GM18861 (cell line): ENCODE data around the gene ALK.
A peak's percentile ranks its signal among the peaks of the same experiment; 100 is the strongest.
"Not testable (repeated sequence)": the region's sequence is repeated elsewhere in the genome, so short reads cannot be mapped to it uniquely, and the experiment has no call there.

Experiments
- ATAC-seq: cut with Tn5 transposase; IDR thresholded peaks from one replicate; pipeline ENCODE4 v1.9.1; 2021; ENCODE audit not compliant: unreplicated experiment

The ALK gene

GRCh38 chr2:29761278-29761677 lies 160.1 kb downstream of the ALK start:
- no peak for ATAC-seq

- ATAC-seq, result no peak
These were observed 161.4 kb downstream of the ALK start for GRCh38 chr2:29760008-29760407.

GRCh38 chr2:29759360-29759759 lies 162.0 kb downstream of the ALK start:
- ATAC-seq, result no peak

DNA sequence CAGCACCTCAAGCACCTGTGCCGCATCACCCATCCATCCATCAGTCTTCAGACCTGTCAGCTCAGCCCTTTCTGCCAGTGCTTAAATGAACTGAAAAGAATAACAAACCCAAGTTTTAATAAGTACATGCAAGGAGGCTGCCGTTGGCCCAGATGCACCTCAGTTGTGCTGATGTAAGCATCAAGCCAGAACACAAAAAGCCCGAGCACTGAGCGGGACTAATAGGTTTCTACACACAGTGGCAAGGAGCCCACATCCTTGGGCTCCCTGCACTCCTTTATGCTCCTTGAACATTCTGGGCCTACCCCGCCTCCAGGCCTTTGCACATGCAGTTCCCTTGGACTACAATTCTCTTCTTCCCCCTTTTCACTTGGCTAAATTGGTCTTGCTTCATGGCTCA lies 165.6 kb downstream of the ALK start:
- no peak for ATAC-seq

GRCh38 chr2:29755233-29755632 lies 166.2 kb downstream of the ALK start:
- no peak for ATAC-seq

- ATAC-seq, result no peak
These were observed 167.5 kb downstream of the ALK start for GRCh38 chr2:29753671-29754444.

- ATAC-seq, result peak; percentile 65
These were observed 170.0 kb downstream of the ALK start for GRCh38 chr2:29751390-29751789.

GRCh38 chr2:29750463-29750862 lies 170.9 kb downstream of the ALK start:
- ATAC-seq, result not testable (repeated sequence)

- ATAC-seq, result no peak
These were observed 171.5 kb downstream of the ALK start for GRCh38 chr2:29749843-29750242.

- ATAC-seq, result no peak
These were observed 172.3 kb downstream of the ALK start for GRCh38 chr2:29749041-29749440.

- peak; percentile 36 for ATAC-seq
These were observed 173.5 kb downstream of the ALK start for GRCh38 chr2:29747786-29748470.

DNA sequence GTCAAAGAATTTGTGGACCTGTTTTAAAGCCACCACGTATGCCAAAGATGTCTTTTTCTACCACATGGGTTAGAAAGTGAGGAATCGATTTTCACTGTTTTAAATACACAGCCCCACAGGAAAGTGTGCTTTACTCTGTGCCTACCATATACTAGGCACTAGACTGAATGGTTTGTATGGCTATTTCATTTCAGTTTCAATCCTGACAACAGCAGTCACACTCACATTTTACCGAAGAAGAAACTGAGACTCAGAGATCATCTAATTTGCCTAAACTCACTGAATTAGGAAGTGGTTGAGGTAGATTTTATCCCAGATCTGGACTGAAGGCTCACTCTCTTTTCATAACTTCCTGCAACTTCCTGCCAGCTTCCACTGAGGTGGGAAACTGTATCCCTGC lies 176.4 kb downstream of the ALK start:
- peak; percentile 77 for ATAC-seq

GRCh38 chr2:29743516-29743915 lies 177.9 kb downstream of the ALK start:
- no peak for ATAC-seq

- no peak for ATAC-seq
These were observed 178.7 kb downstream of the ALK start for GRCh38 chr2:29742656-29743055.

GRCh38 chr2:29741132-29741531 lies 180.3 kb downstream of the ALK start:
- no peak for ATAC-seq

- no peak for ATAC-seq
These were observed 187.4 kb downstream of the ALK start for GRCh38 chr2:29733965-29734364.

- no peak for ATAC-seq
These were observed 188.2 kb downstream of the ALK start for GRCh38 chr2:29733213-29733612.

- ATAC-seq, result no peak
These were observed 189.4 kb downstream of the ALK start for GRCh38 chr2:29731948-29732347.

DNA sequence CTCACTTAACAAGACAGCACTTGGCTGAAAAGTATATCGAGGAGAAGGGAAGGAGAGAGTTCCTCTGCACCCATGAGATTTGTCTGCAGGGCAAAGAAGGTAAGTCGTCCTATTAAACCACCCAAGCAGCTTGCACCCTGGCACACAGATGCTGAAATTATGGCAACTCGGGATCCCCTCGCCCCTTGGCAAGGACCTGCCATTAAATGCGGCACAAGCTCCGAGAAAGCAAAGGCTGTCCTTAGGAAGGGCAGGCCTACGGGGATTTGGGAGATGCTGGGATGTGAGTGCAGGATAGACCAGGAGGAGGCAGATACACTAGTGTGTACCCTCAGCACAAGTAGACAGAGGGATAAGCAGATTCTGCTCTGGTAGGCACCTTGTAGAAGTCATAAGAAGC lies 191.5 kb downstream of the ALK start:
- no peak for ATAC-seq

DNA sequence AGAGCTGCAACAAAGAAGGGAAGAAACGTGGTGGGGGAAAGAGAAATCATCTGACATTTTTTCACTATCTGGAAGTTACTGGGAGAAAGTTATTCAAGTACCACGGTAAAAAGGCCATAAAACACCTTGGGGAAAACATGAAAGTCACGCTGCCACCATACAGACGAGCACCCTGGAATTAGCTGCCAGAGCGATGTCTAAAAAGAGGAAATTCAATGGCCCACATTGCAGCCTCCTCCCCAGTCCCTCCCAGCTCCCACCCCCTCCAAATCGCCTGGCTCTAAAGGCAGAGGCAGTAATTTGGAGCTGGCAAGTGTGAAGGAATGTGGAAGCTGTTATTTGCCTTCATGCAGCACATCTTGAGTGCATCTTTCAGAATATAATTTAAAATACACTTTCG lies 192.0 kb downstream of the ALK start:
- ATAC-seq, result no peak

DNA sequence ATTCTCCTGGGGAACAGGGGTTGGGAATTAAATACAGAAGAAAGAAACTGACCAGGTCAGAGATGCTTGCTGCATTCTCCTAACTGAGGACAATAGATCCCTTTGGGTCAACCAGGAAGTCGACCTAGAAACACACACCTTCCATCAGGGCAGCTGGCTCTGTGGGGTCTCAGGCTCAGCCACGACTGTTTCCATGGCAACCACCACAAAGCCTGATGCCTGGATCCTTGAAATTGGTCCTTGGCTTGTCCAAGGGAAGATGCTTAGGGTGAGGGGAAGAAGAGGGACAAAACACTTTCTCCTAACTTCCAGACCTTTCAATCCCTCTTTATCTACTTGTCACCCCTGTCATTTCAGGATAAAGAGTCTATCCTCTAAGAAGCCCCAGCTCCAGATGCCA lies 194.4 kb downstream of the ALK start:
- ATAC-seq, result no peak

DNA sequence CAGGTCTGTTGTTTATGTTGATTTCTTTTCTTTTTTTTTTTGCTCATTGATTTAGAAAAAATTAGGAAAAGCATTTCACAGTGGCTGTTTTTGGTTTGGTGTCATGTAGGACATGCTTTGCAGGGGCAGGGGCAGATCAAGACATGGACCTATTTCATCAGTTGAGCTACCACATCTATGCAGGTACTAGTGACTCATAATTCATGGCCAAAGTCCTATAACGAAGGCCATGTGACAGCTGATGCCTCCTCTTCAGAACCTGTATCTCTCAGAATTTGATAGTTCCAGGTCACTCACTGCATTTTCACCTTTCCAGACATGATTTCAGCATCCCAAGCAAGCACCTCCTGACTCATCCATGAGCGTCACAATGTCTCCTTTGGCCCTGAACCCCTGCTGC lies 195.8 kb downstream of the ALK start:
- no peak for ATAC-seq

DNA sequence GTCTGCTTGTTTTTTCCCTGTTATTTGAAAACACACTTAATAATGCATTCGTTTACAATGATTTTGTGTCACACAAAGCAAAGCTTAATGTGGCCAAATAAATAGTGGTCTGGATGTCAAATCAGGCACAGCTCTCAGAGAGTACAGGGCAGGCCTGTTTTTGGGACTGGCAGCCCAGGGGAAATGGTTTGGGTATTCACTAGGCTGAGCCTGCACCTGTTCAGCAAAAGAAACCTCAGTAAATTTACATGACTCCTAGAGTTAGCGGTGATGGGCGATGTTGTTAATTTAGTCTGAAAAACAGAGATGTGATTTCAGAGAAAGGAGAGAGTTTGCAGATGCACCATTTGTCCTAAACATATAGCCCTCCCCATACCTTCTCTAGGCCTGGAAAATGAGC lies 197.1 kb downstream of the ALK start:
- ATAC-seq, result no peak
